ENCODE results near the gene TRA2B.

The TRA2B gene

GRCh38 chr3:185867650-185868049, 70.2 kb downstream of the TRA2B start:
- no peak for DNase-seq (ENCODE audit: low read depth)

GRCh38 chr3:185866995-185867394, 70.8 kb downstream of the TRA2B start:
- no peak for DNase-seq (ENCODE audit: low read depth)

- no peak for DNase-seq (ENCODE audit: low read depth)
Observed at GRCh38 chr3:185866555-185866954, 71.3 kb downstream of the TRA2B start.
